OCI-LY1 (cell line): ENCODE data around the gene ZNF473.

Experiments used
- H2AFZ ChIP-seq: fragments of 200-600 bp; sonication (generic), shearing (Covaris generic); 2 replicates; pipeline ENCODE4 v1.6.0; 2014; ENCODE audit warnings: antibody characterized with exemption, mild to moderate bottlenecking, low read length
- H3F3A ChIP-seq: fragments of 200-600 bp; sonication (generic), shearing (Covaris generic); 2 replicates; pipeline ENCODE4 v1.6.0; 2014; ENCODE audit warnings: mild to moderate bottlenecking, antibody characterized with exemption, low read length, moderate library complexity; ENCODE audit not compliant: insufficient read depth
- H3K27ac ChIP-seq: fragments of 200-600 bp; sonication (generic); 2 replicates; pipeline ENCODE4 v1.5.1; 2014; ENCODE audit warnings: low read length, mixed run types, mild to moderate bottlenecking, low read depth; ENCODE audit not compliant: poor library complexity, severe bottlenecking
- H3K27me3 ChIP-seq: fragments of 200-600 bp; sonication (generic); 2 replicates; pipeline ENCODE4 v1.6.0; 2014; ENCODE audit warnings: antibody characterized with exemption, mild to moderate bottlenecking, low read length, moderate library complexity; ENCODE audit not compliant: insufficient read depth
- H3K36me3 ChIP-seq: fragments of 200-600 bp; sonication (generic); 2 replicates; pipeline ENCODE4 v1.6.1; 2014; ENCODE audit warnings: mild to moderate bottlenecking, antibody characterized with exemption, low read length, moderate library complexity, mixed read lengths; ENCODE audit not compliant: insufficient read depth
- H3K4me1 ChIP-seq: fragments of 200-600 bp; sonication (generic); 2 replicates; pipeline ENCODE4 v1.5.1; 2014; ENCODE audit warnings: mild to moderate bottlenecking, low read length, moderate library complexity; ENCODE audit not compliant: insufficient read depth, severe bottlenecking
- H3K4me2 ChIP-seq: fragments of 200-600 bp; sonication (generic), shearing (Covaris generic); 2 replicates; pipeline ENCODE4 v1.6.1; 2014; ENCODE audit warnings: low read length
- H3K4me3 ChIP-seq: fragments of 200-600 bp; sonication (generic); 2 replicates; pipeline ENCODE4 v1.5.1; 2014; ENCODE audit warnings: low read length, low read depth, mild to moderate bottlenecking, mixed read lengths; ENCODE audit not compliant: poor library complexity, severe bottlenecking
- H3K79me2 ChIP-seq: fragments of 200-600 bp; shearing (Covaris generic); 2 replicates; pipeline ENCODE4 v1.6.1; 2016; ENCODE audit warnings: mixed run types, low read length, mixed read lengths; ENCODE audit not compliant: insufficient read depth
- H3K9ac ChIP-seq: fragments of 200-600 bp; sonication (generic), shearing (Covaris generic); 2 replicates; pipeline ENCODE4 v1.6.1; 2014; ENCODE audit warnings: mild to moderate bottlenecking, low read length, mixed read lengths
- H3K9me2 ChIP-seq: fragments of 200-600 bp; sonication (generic), shearing (Covaris generic); 2 replicates; pipeline ENCODE4 v1.6.1; 2014; ENCODE audit warnings: low read depth, mild to moderate bottlenecking, low read length, mixed read lengths
- H3K9me3 ChIP-seq: fragments of 200-600 bp; shearing (Covaris generic); 2 replicates; pipeline ENCODE4 v1.6.1; 2014; ENCODE audit warnings: low read length, mixed read lengths
- H4K20me1 ChIP-seq: fragments of 200-600 bp; sonication (generic), shearing (Covaris generic); 2 replicates; pipeline ENCODE4 v1.6.0; 2016; ENCODE audit warnings: mild to moderate bottlenecking, low read length; ENCODE audit not compliant: insufficient read depth
- EZH2 ChIP-seq: fragments of 200-600 bp; sonication (generic), shearing (Covaris generic); IDR thresholded peaks from 2 replicates; pipeline ENCODE4 v1.8.0; 2017; ENCODE audit warnings: borderline replicate concordance, mixed run types, mild to moderate bottlenecking, antibody characterized with exemption, low read length, moderate library complexity, mixed read lengths
- TF ChIP-seq, protein P1 (sequence below): fragments of 200-600 bp; sonication (generic), shearing (Covaris generic); IDR thresholded peaks from 2 replicates; pipeline ENCODE4 v1.5.1; 2017; ENCODE audit warnings: mild to moderate bottlenecking, antibody characterized with exemption, low read length, moderate library complexity, mixed read lengths

ZNF473 gene

DNA sequence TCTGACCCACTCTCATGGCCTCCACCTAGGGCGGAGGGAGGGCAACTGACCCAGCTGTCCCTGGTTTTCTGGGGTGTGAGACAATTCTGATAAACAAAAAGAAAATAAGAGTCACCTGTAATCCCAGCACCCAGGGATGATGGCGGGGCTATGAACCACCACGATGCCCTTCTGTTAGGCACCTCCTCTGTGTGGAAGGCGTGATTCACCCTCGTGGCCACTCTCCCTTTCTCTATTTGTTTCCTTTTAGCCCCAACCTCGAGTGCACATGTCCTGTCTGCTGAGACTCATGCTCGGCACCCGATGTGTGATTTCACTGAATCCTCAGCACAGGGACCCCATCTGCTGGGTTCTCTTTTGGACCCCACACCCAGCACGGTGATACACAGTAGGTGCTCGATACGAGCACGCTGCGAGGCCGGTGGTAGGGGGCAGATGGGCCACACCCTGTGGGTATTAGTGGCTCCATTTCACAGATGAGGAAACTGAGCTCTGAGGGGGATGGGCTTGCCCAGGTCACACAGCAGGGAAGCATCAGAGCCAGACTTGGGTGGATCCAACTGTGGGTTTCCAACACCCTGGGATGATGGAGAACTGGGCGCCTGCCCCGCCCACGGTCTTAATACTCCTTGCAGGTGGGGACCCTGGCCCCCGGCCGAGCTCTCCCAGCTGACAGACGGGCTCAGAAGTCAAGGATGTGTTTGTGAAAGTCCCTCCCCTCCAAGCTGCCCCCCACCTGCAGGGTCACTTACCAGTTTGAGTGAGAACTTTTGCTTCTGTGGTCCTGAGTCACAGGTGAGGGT is 25.6 kb upstream of the ZNF473 start:
- Histone ChIP-seq H3K27me3 (no peaks in the 10 kb centered on the region), H3K4me1 (no peaks in the 10 kb centered on the region), H3F3A (no peaks in the 10 kb centered on the region), H2AFZ (no peak overlapping the region), H3K4me3 (no peak overlapping the region), H3K9ac (no peak overlapping the region), H3K9me3 (no peaks in the 10 kb centered on the region), H4K20me1 (no peaks in the 10 kb centered on the region), H3K4me2 (no peak overlapping the region), H3K79me2 (no peaks in the 10 kb centered on the region), H3K9me2 (no peaks in the 10 kb centered on the region), H3K36me3 (peaks cover 46% of the 10 kb centered on the region; the same call in 1 of the 2 replicates), H3K27ac (no peak overlapping the region)
- TF ChIP-seq, protein P1, sequence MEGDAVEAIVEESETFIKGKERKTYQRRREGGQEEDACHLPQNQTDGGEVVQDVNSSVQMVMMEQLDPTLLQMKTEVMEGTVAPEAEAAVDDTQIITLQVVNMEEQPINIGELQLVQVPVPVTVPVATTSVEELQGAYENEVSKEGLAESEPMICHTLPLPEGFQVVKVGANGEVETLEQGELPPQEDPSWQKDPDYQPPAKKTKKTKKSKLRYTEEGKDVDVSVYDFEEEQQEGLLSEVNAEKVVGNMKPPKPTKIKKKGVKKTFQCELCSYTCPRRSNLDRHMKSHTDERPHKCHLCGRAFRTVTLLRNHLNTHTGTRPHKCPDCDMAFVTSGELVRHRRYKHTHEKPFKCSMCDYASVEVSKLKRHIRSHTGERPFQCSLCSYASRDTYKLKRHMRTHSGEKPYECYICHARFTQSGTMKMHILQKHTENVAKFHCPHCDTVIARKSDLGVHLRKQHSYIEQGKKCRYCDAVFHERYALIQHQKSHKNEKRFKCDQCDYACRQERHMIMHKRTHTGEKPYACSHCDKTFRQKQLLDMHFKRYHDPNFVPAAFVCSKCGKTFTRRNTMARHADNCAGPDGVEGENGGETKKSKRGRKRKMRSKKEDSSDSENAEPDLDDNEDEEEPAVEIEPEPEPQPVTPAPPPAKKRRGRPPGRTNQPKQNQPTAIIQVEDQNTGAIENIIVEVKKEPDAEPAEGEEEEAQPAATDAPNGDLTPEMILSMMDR: no peak
- TF ChIP-seq EZH2: no peak

GRCh38 chr19:50000841-50001557 is 24.8 kb upstream of the ZNF473 start:
- no peaks in the 10 kb centered on the region for H3K27me3 ChIP-seq
- H3K9ac ChIP-seq: no peak overlapping the region
- H3K4me2 ChIP-seq: no peak overlapping the region
- H3K9me2 ChIP-seq: no peaks in the 10 kb centered on the region
- TF ChIP-seq, protein P1: no peak
- no peak for TF ChIP-seq EZH2
- no peaks in the 10 kb centered on the region for H3K9me3 ChIP-seq
- no peak overlapping the region for H3K4me3 ChIP-seq
- no peak overlapping the region for H2AFZ ChIP-seq
- H3K27ac ChIP-seq: no peak overlapping the region
- H3K36me3 ChIP-seq: peaks cover 51% of the 10 kb centered on the region
- no peaks in the 10 kb centered on the region for H3F3A ChIP-seq
- no peaks in the 10 kb centered on the region for H3K4me1 ChIP-seq
- H4K20me1 ChIP-seq: no peaks in the 10 kb centered on the region
- no peaks in the 10 kb centered on the region for H3K79me2 ChIP-seq

DNA sequence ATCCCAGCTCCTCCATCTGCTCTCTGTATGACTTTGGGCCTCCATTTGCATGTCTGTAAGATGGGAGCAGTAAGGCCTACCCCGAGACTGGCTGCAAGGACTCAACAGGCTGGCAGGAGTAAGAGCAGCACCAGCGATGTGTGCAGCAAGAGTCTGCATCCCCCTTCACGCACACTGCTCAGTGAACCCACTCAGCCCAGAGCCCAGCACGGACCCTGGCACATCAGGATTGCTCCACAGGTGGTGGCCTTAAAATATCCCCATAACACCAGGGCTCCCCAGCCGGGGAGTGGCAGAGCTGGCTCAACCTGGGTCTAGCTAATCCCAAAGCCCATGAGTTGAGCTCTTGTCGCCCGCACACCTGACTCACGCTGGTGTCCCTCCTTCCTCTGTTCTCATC is 24.0 kb upstream of the ZNF473 start:
- no peak overlapping the region for H3K4me3 ChIP-seq
- H3F3A ChIP-seq: no peaks in the 10 kb centered on the region
- H3K9ac ChIP-seq: no peak overlapping the region
- H3K9me2 ChIP-seq: no peaks in the 10 kb centered on the region
- H2AFZ ChIP-seq: no peak overlapping the region
- H3K4me1 ChIP-seq: no peaks in the 10 kb centered on the region
- H3K9me3 ChIP-seq: no peaks in the 10 kb centered on the region
- peaks cover 55% of the 10 kb centered on the region for H3K36me3 ChIP-seq
- H3K27me3 ChIP-seq: no peaks in the 10 kb centered on the region
- TF ChIP-seq EZH2: no peak
- TF ChIP-seq, protein P1: no peak
- H3K4me2 ChIP-seq: no peak overlapping the region
- H3K79me2 ChIP-seq: no peaks in the 10 kb centered on the region
- H3K27ac ChIP-seq: no peak overlapping the region
- H4K20me1 ChIP-seq: no peaks in the 10 kb centered on the region
